ENCODE data around the gene FOXA3.

GRCh38 chr19:45866400-45867176, 2.5 kb downstream of the FOXA3 start:
- TF ChIP-seq EP300 (IDR thresholded peaks at IDR 0.05) (no peak), POLR2A (IDR thresholded peaks at IDR 0.05) (no peak), POLR2AphosphoS5 (IDR thresholded peaks at IDR 0.05) (no peak)
- TF ChIP-seq, protein P1, sequence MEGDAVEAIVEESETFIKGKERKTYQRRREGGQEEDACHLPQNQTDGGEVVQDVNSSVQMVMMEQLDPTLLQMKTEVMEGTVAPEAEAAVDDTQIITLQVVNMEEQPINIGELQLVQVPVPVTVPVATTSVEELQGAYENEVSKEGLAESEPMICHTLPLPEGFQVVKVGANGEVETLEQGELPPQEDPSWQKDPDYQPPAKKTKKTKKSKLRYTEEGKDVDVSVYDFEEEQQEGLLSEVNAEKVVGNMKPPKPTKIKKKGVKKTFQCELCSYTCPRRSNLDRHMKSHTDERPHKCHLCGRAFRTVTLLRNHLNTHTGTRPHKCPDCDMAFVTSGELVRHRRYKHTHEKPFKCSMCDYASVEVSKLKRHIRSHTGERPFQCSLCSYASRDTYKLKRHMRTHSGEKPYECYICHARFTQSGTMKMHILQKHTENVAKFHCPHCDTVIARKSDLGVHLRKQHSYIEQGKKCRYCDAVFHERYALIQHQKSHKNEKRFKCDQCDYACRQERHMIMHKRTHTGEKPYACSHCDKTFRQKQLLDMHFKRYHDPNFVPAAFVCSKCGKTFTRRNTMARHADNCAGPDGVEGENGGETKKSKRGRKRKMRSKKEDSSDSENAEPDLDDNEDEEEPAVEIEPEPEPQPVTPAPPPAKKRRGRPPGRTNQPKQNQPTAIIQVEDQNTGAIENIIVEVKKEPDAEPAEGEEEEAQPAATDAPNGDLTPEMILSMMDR (IDR thresholded peaks at IDR 0.05): no peak

All from gastroesophageal sphincter (tissue), 3 donors.